ENCODE data around the gene ZSCAN12. TPM values are rescaled to one million over a fixed set of nuclear protein-coding genes. Genes with fewer than 3 reads are reported as not detected.

ZSCAN12 gene
- total and polyA plus RNA-seq, 2 of the 13 experiments (the other 11 are each of a cell fraction or from before 2014, with no cell fraction given) = 2.8 to 8.9 TPM

GRCh38 chr6:28399350-28400121 is at the start of gene ZSCAN12 (continued):
- TF ChIP-seq ZBTB33 (CRISPR knock-in tag; IDR thresholded peaks at IDR 0.05) (peak; percentile 83), ZNF616 (CRISPR knock-in tag; IDR thresholded peaks at IDR 0.05; ENCODE audit: low read depth) (no peak), ZNF747 (CRISPR knock-in tag; IDR thresholded peaks at IDR 0.05; ENCODE audit: borderline replicate concordance) (peak; percentile 99; the same call in 1 of the 2 replicates), CREB3 (CRISPR knock-in tag; IDR thresholded peaks at IDR 0.05) (peak; percentile 72; the same call in 1 of the 2 replicates), ZNF20 (CRISPR knock-in tag; IDR thresholded peaks at IDR 0.05) (peak; percentile 96), NR1H2 (CRISPR knock-in tag; IDR thresholded peaks at IDR 0.05; ENCODE audit: borderline replicate concordance, low read depth) (no peak), ZC3H4 (CRISPR knock-in tag; IDR thresholded peaks at IDR 0.05; ENCODE audit: borderline replicate concordance) (no peak; the same call in 1 of the 2 replicates), HOXD1 (CRISPR knock-in tag; IDR thresholded peaks at IDR 0.05) (peak; percentile 28; the same call in 1 of the 2 replicates), RAD21 (CRISPR knock-in tag; IDR thresholded peaks at IDR 0.05) (peak; percentile 67), ZNF329 (CRISPR knock-in tag; IDR thresholded peaks at IDR 0.05; ENCODE audit: low read depth) (no peak; the same call in 1 of the 2 replicates), ZNF44 (CRISPR knock-in tag; IDR thresholded peaks at IDR 0.05) (peak; percentile 94), ZNF274 (CRISPR knock-in tag; IDR thresholded peaks at IDR 0.05) (peak; percentile 90), MTF2 (CRISPR knock-in tag; IDR thresholded peaks at IDR 0.05; ENCODE audit: borderline replicate concordance) (peak; percentile 93), NFKB2 (CRISPR knock-in tag; IDR thresholded peaks at IDR 0.05; ENCODE audit: borderline replicate concordance) (peak; percentile 96; the same call in 1 of the 2 replicates), ZNF33A (CRISPR knock-in tag; IDR thresholded peaks at IDR 0.05; ENCODE audit: borderline replicate concordance) (peak; percentile 41; the same call in 1 of the 2 replicates), NR3C1 (CRISPR knock-in tag; IDR thresholded peaks at IDR 0.05) (no peak), RORA (CRISPR knock-in tag; IDR thresholded peaks at IDR 0.05) (no peak), IKZF5 (CRISPR knock-in tag; IDR thresholded peaks at IDR 0.05) (peak; percentile 92), PITX1 (CRISPR knock-in tag; IDR thresholded peaks at IDR 0.05) (peak; percentile 89), RBM22 (optimal IDR thresholded peaks at IDR 0.05; ENCODE audit: low read length) (no peak), KMT2B (CRISPR knock-in tag; IDR thresholded peaks at IDR 0.05) (peak; percentile 99), ZNF879 (CRISPR knock-in tag; IDR thresholded peaks at IDR 0.05) (peak; percentile 67), HOXA9 (CRISPR knock-in tag; IDR thresholded peaks at IDR 0.05; ENCODE audit: borderline replicate concordance) (no peak; the same call in 1 of the 2 replicates)
- TF ChIP-seq, protein P1, sequence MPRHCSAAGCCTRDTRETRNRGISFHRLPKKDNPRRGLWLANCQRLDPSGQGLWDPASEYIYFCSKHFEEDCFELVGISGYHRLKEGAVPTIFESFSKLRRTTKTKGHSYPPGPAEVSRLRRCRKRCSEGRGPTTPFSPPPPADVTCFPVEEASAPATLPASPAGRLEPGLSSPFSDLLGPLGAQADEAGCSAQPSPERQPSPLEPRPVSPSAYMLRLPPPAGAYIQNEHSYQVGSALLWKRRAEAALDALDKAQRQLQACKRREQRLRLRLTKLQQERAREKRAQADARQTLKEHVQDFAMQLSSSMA (CRISPR knock-in tag; IDR thresholded peaks at IDR 0.05) = 0 out of 2 replicates have a peak, but pooled peaks have one; percentile 88

Measured in HepG2 (cell line).